OCI-LY7 (cell line): ENCODE results near the gene MMD. TPM values are rescaled to one million over a fixed set of nuclear protein-coding genes. Genes with fewer than 3 reads are reported as not detected.

Source experiments
- BruUV-seq: library from RNA; stranded (reverse); fragments of 400-500 nt; replicated peaks from 2 replicates; lab custom pipeline; 2021; lab: Mats Ljungman, UMichigan
- CTCF ChIA-PET: fragments of 300-600 bp; sonication (Branson Sonifier 250); formaldehyde crosslinking; loops from one replicate; lab custom pipeline; 2022; ENCODE audit warnings: antibody characterized with exemption; ENCODE audit not compliant: unreplicated experiment; lab: Charles Lee
- POLR2A ChIA-PET: fragments of 300-600 bp; sonication (Branson Sonifier 250); formaldehyde crosslinking; loops from one replicate; lab custom pipeline; 2022; ENCODE audit warnings: antibody characterized with exemption; lab: Charles Lee
- DNase-seq: peaks from one replicate; pipeline ENCODE4 v3.0.0-alpha.2; 2015; ENCODE audit warnings: low spot score
- H2AFZ ChIP-seq: fragments of 200-600 bp; sonication (generic), shearing (Covaris generic); 2 replicates; pipeline ENCODE4 v1.6.1; 2014; ENCODE audit warnings: mild to moderate bottlenecking, antibody characterized with exemption, low read length, moderate library complexity
- H3K27ac ChIP-seq: fragments of 200-600 bp; sonication (generic); 2 replicates; pipeline ENCODE4 v1.5.1; 2014; ENCODE audit warnings: mixed run types, low read depth, mild to moderate bottlenecking, moderate library complexity, low read length, inconsistent platforms; ENCODE audit not compliant: poor library complexity, severe bottlenecking
- H3K36me3 ChIP-seq: fragments of 200-600 bp; sonication (generic); 2 replicates; pipeline ENCODE4 v1.6.1; 2014; ENCODE audit warnings: mild to moderate bottlenecking, antibody characterized with exemption, low read length, moderate library complexity, mixed read lengths; ENCODE audit not compliant: insufficient read depth
- H3K4me1 ChIP-seq: fragments of 200-600 bp; sonication (generic); 2 replicates; pipeline ENCODE4 v1.5.1; 2014; ENCODE audit warnings: mild to moderate bottlenecking, low read length; ENCODE audit not compliant: insufficient read depth, poor library complexity, severe bottlenecking
- H3K4me2 ChIP-seq: fragments of 200-600 bp; sonication (generic); 2 replicates; pipeline ENCODE4 v1.6.1; 2014; ENCODE audit warnings: mild to moderate bottlenecking, low read length
- H3K4me3 ChIP-seq: fragments of 200-600 bp; sonication (generic); 2 replicates; pipeline ENCODE4 v1.5.1; 2014; ENCODE audit warnings: mild to moderate bottlenecking, low read depth, low read length; ENCODE audit not compliant: poor library complexity, severe bottlenecking
- H3K79me2 ChIP-seq: fragments of 200-600 bp; sonication (generic); 2 replicates; pipeline ENCODE4 v1.6.1; 2016; ENCODE audit warnings: low read depth, mild to moderate bottlenecking, low read length, moderate library complexity, mixed read lengths; ENCODE audit not compliant: insufficient read depth
- H3K9me2 ChIP-seq: fragments of 200-600 bp; sonication (generic); 2 replicates; pipeline ENCODE4 v1.6.1; 2016; ENCODE audit warnings: mild to moderate bottlenecking, low read length, mixed read lengths; ENCODE audit not compliant: insufficient read depth
- H3K9me3 ChIP-seq: fragments of 200-600 bp; sonication (generic); 2 replicates; pipeline ENCODE4 v1.6.1; 2014; ENCODE audit warnings: mild to moderate bottlenecking, mixed run types, low read length, mixed read lengths
- H4K20me1 ChIP-seq: fragments of 200-600 bp; sonication (generic); 2 replicates; pipeline ENCODE4 v1.6.1; 2014; ENCODE audit warnings: mild to moderate bottlenecking, antibody characterized with exemption, low read length, moderate library complexity, mixed read lengths; ENCODE audit not compliant: insufficient read depth
- CTCF ChIP-seq: fragments of 200-600 bp; sonication (generic); conservative IDR thresholded peaks from 2 replicates; pipeline ENCODE4 v1.5.1; 2014; ENCODE audit warnings: mild to moderate bottlenecking, antibody characterized with exemption, low read length, moderate library complexity, mixed read lengths
- EZH2phosphoT487 ChIP-seq: fragments of 200-600 bp; sonication (generic); IDR thresholded peaks from 2 replicates; pipeline ENCODE4 v1.6.1; 2018; ENCODE audit warnings: low read depth, borderline replicate concordance, mild to moderate bottlenecking, mixed run types, antibody characterized with exemption, low read length, moderate library complexity, mixed read lengths
- intact Hi-C: fragments of 100-400 bp; cut with micrococcal nuclease; formaldehyde crosslinking; loops from one replicate; pipeline ENCODE4 v1.10.0; 2022; ENCODE audit not compliant: unreplicated experiment
- total RNA-seq, 2 experiments: library from RNA; depleted of rRNA in 1 of 2; stranded (reverse); fragments of >200 nt in 1 of 2; shearing (Covaris generic) in 1 of 2; gene quantifications; 2 replicates each; pipeline ENCODE4 v1.2.3, GENCODE V29; 2014 to 2022

MMD gene
- total RNA-seq, 2 experiments from 2014 or later = 42.7 to 43.8 TPM

GRCh38 chr17:55356434-55357328 is 65.0 kb downstream of the MMD start:
- Histone ChIP-seq H3K36me3 (no peaks in the 10 kb centered on the region), H3K4me3 (no peak overlapping the region), H3K79me2 (no peaks in the 10 kb centered on the region), H3K4me1 (peaks cover 4% of the 10 kb centered on the region), H2AFZ (peak overlapping the region; percentile 70), H3K9me2 (no peaks in the 10 kb centered on the region), H3K4me2 (no peak overlapping the region; the same call in 1 of the 2 replicates), H3K9me3 (peaks cover 13% of the 10 kb centered on the region; the same call in 1 of the 2 replicates), H4K20me1 (no peaks in the 10 kb centered on the region), H3K27ac (no peak overlapping the region)
- peak; percentile 85 for DNase-seq
- ChIA-PET CTCF (interaction anchor here (0.6 to 1.1 kb wide), 3 partner anchors 27 to 158 kb away, joined by 3 read pairs; no protein-coding TSS in a partner anchor), POLR2A (interaction anchor here (0.6 to 1.4 kb wide), 3 partner anchors 10 to 156 kb away, joined by 3 to 4 read pairs (median 4); no protein-coding TSS in a partner anchor)
- no TSS peak for BruUV-seq
- intact Hi-C loops = loop anchor here (1.0 kb wide), 1 partner anchor 158 kb away; no protein-coding TSS in a partner anchor
- TF ChIP-seq EZH2phosphoT487 (no peak), CTCF (peak; percentile 95)

- DNase-seq = no peak
- BruUV-seq = no TSS peak
- H3K9me2 ChIP-seq = no peaks in the 10 kb centered on the region
- no peak overlapping the region for H3K4me3 ChIP-seq
- H3K4me1 ChIP-seq = peaks cover 4% of the 10 kb centered on the region
- ChIA-PET CTCF (interaction anchor here (0.5 to 1.0 kb wide), 3 partner anchors 10 to 168 kb away, joined by 3 to 4 read pairs (median 3); partner anchors contain the start of gene HLF), POLR2A (interaction anchor here (1.0 kb wide), 1 partner anchor 10 kb away, joined by 3 read pairs; no protein-coding TSS in a partner anchor)
- H2AFZ ChIP-seq = no peak overlapping the region
- no peaks in the 10 kb centered on the region for H3K36me3 ChIP-seq
- intact Hi-C loops = no loop called here
- no peaks in the 10 kb centered on the region for H4K20me1 ChIP-seq
- TF ChIP-seq EZH2phosphoT487 (no peak), CTCF (no peak)
- no peaks in the 10 kb centered on the region for H3K79me2 ChIP-seq
- H3K4me2 ChIP-seq = no peak overlapping the region
- H3K27ac ChIP-seq = no peak overlapping the region
- no peaks in the 10 kb centered on the region for H3K9me3 ChIP-seq
Measured at GRCh38 chr17:55354941-55355340, 66.7 kb downstream of the MMD start.
